Mucosa of descending colon (tissue), 3 donors: ENCODE measurements around the gene NEDD4. TPM values are rescaled to one million over a fixed set of nuclear protein-coding genes. Genes with fewer than 3 reads are reported as not detected.
A peak's percentile ranks its signal among the peaks of the same experiment; 100 is the strongest.

Source experiments
- ATAC-seq: fragments of 200-7000 bp; cut with Tn5 transposase; one replicate; pipeline ENCODE4 v1.9.1; 2020; ENCODE audit warnings: mild to moderate bottlenecking, moderate library complexity
- DNase-seq, 3 donors: peaks; one replicate each; pipeline ENCODE4 v3.0.0-alpha.2; 2020
- H3K36me3 ChIP-seq: fragments of 200-600 bp; one replicate; pipeline ENCODE4 v1.8.0; 2021; ENCODE audit warnings: low read depth, mild to moderate bottlenecking
- H3K4me1 ChIP-seq: fragments of 200-600 bp; one replicate; pipeline ENCODE4 v1.8.0; 2021; ENCODE audit warnings: low read depth, mild to moderate bottlenecking
- H3K4me3 ChIP-seq: fragments of 200-600 bp; one replicate; pipeline ENCODE4 v1.8.0; 2021; ENCODE audit warnings: mild to moderate bottlenecking
- H3K9me3 ChIP-seq: fragments of 200-600 bp; one replicate; pipeline ENCODE4 v1.8.0; 2021; ENCODE audit warnings: mild to moderate bottlenecking
- CTCF ChIP-seq: fragments of 200-600 bp; IDR thresholded peaks from one replicate; pipeline ENCODE4 v1.8.0; 2022; ENCODE audit warnings: antibody characterized with exemption, mild to moderate bottlenecking
- intact Hi-C, 2 donors: fragments of 100-400 bp; cut with DNase I in 1 of 2; cut with micrococcal nuclease in 1 of 2; formaldehyde crosslinking; loops; one replicate each; pipeline versions ENCODE4 v1.11.0 to v1.11.1; 2022; cut with DNase I, micrococcal nuclease
- total RNA-seq, 3 donors: library from RNA; stranded (reverse); fragmentation: NEBNext Ultra II Directional in 2 of 3; extraction: Animal tissue kit (Norgen Biotek cat#: 25700) in 2 of 3; gene quantifications; one replicate each; pipeline versions ENCODE4 v1.2.1 to v1.2.4, GENCODE V29; 2021 to 2023
- donor health status: DM: no; HTN: no; CAD: no; lungs with moderate emphysema.
- donor health status: DM: no; HTN: no; CAD: no.
- donor health status: DM: no; HTN: yes; CAD: no.

The NEDD4 gene
- total RNA-seq, 3 donors from 2014 or later = 9.3 to 21.5 (median 10.2) TPM

- ATAC-seq (no peak), DNase-seq (no peak)
- H3K9me3 ChIP-seq = no peaks in the 10 kb centered on the region
- intact Hi-C loops = no loop called here
- H3K4me1 ChIP-seq = no peaks in the 10 kb centered on the region
- no peak overlapping the region for H3K4me3 ChIP-seq
- H3K36me3 ChIP-seq = no peaks in the 10 kb centered on the region
- no peak for TF ChIP-seq CTCF
Observed at GRCh38 chr15:55800216-55800615, 193.2 kb downstream of the NEDD4 start.

- intact Hi-C loops = no loop called here
Observed at GRCh38 chr15:55799291-55800212, 193.9 kb downstream of the NEDD4 start.

GRCh38 chr15:55796321-55796965 lies 197.0 kb downstream of the NEDD4 start:
- no peak for ATAC-seq
- intact Hi-C loops = no loop called here
- DNase-seq = no peak

More at GRCh38 chr15:55799291-55800212, 193.9 kb downstream of the NEDD4 start:
- Histone ChIP-seq H3K9me3 (no peaks in the 10 kb centered on the region), H3K4me3 (no peak overlapping the region), H3K4me1 (no peaks in the 10 kb centered on the region), H3K36me3 (no peaks in the 10 kb centered on the region)
- no peak for ATAC-seq
- DNase-seq = peak in 2 of 3 donors; percentile 28 to 50
- no peak for TF ChIP-seq CTCF

GRCh38 chr15:55795031-55795430 lies 198.4 kb downstream of the NEDD4 start:
- no peak for TF ChIP-seq CTCF

More at GRCh38 chr15:55796321-55796965, 197.0 kb downstream of the NEDD4 start:
- Histone ChIP-seq H3K4me3 (no peak overlapping the region), H3K36me3 (no peaks in the 10 kb centered on the region), H3K4me1 (no peaks in the 10 kb centered on the region), H3K9me3 (peaks cover 3% of the 10 kb centered on the region)
- no peak for TF ChIP-seq CTCF

GRCh38 chr15:55791551-55792400 lies 201.6 kb downstream of the NEDD4 start:
- DNase-seq (no peak), ATAC-seq (peak; percentile 46)
- intact Hi-C loops = no loop called here
- Histone ChIP-seq H3K4me1 (no peaks in the 10 kb centered on the region), H3K36me3 (no peaks in the 10 kb centered on the region), H3K4me3 (no peak overlapping the region), H3K9me3 (peaks cover 3% of the 10 kb centered on the region)
- TF ChIP-seq CTCF = no peak

More at GRCh38 chr15:55795031-55795430, 198.4 kb downstream of the NEDD4 start:
- Histone ChIP-seq H3K36me3 (no peaks in the 10 kb centered on the region), H3K4me3 (no peak overlapping the region), H3K4me1 (no peaks in the 10 kb centered on the region), H3K9me3 (peaks cover 3% of the 10 kb centered on the region)
- intact Hi-C loops = no loop called here
- DNase-seq (no peak), ATAC-seq (no peak)
